DND-41 (cell line): Measurements from ENCODE around the gene CAV3.

Experiments used
- ATAC-seq: fragments of 200-7000 bp; cut with Tn5 transposase; 3 replicates; pipeline ENCODE4 v1.9.1; 2021; ENCODE audit warnings: low read depth; ENCODE audit not compliant: insufficient read depth
- DNase-seq: peaks from one replicate; pipeline ENCODE4 v3.0.0-alpha.2; 2020
- H2AFZ ChIP-seq: 2 replicates; pipeline ENCODE4 v1.6.0; 2012; ENCODE audit warnings: low read depth, low read length
- H3K27ac ChIP-seq: 2 replicates; pipeline ENCODE4 v1.5.1; 2012; ENCODE audit warnings: low read length, inconsistent platforms
- H3K27me3 ChIP-seq: fragments of 200-600 bp; sonication (generic); 2 replicates; pipeline ENCODE4 v1.6.0; 2012; ENCODE audit warnings: low read length, mild to moderate bottlenecking, inconsistent platforms; ENCODE audit not compliant: insufficient read depth, poor library complexity
- H3K36me3 ChIP-seq: 2 replicates; pipeline ENCODE4 v1.5.1; 2012; ENCODE audit warnings: low read length, inconsistent platforms; ENCODE audit not compliant: insufficient read depth
- H3K4me1 ChIP-seq: 2 replicates; pipeline ENCODE4 v1.5.1; 2012; ENCODE audit warnings: mild to moderate bottlenecking, low read length; ENCODE audit not compliant: insufficient read depth
- H3K4me2 ChIP-seq: 2 replicates; pipeline ENCODE4 v1.6.0; 2012; ENCODE audit warnings: mild to moderate bottlenecking, moderate library complexity, low read length, inconsistent platforms; ENCODE audit not compliant: insufficient read depth
- H3K4me3 ChIP-seq, 2 experiments: fragments of 200-600 bp in 1 of 2; shearing (Covaris generic) in 1 of 2; 2 replicates each; pipeline ENCODE4 v1.5.1; 2012 to 2016; ENCODE audit warnings: inconsistent platforms in 2 of 2, low read length in 2 of 2, mild to moderate bottlenecking in 2 of 2, low read depth in 1 of 2, moderate library complexity in 1 of 2
- H3K79me2 ChIP-seq: 2 replicates; pipeline ENCODE4 v1.6.0; 2012; ENCODE audit warnings: low read length, inconsistent platforms; ENCODE audit not compliant: insufficient read depth
- H3K9ac ChIP-seq: 2 replicates; pipeline ENCODE4 v1.6.0; 2012; ENCODE audit warnings: low read depth, mild to moderate bottlenecking, inconsistent platforms, low read length, moderate library complexity
- H3K9me3 ChIP-seq: 2 replicates; pipeline ENCODE4 v1.5.1; 2012; ENCODE audit warnings: low read length, moderate library complexity, mild to moderate bottlenecking, inconsistent platforms; ENCODE audit not compliant: insufficient read depth, severe bottlenecking
- H4K20me1 ChIP-seq: 2 replicates; pipeline ENCODE4 v1.6.0; 2012; ENCODE audit warnings: low read length; ENCODE audit not compliant: insufficient read depth
- EZH2 ChIP-seq: IDR thresholded peaks from 3 replicates; pipeline ENCODE4 v1.6.1; 2012; ENCODE audit warnings: borderline replicate concordance, low read depth, mild to moderate bottlenecking, moderate library complexity, low read length, inconsistent platforms; ENCODE audit not compliant: severe bottlenecking
- TF ChIP-seq, protein P1 (sequence below): IDR thresholded peaks from 2 replicates; pipeline ENCODE4 v1.5.1; 2012; ENCODE audit warnings: borderline replicate concordance, low read length, moderate library complexity, mild to moderate bottlenecking; ENCODE audit not compliant: poor library complexity, severe bottlenecking; ENCODE audit errors: extremely low read depth

CAV3 gene

DNA sequence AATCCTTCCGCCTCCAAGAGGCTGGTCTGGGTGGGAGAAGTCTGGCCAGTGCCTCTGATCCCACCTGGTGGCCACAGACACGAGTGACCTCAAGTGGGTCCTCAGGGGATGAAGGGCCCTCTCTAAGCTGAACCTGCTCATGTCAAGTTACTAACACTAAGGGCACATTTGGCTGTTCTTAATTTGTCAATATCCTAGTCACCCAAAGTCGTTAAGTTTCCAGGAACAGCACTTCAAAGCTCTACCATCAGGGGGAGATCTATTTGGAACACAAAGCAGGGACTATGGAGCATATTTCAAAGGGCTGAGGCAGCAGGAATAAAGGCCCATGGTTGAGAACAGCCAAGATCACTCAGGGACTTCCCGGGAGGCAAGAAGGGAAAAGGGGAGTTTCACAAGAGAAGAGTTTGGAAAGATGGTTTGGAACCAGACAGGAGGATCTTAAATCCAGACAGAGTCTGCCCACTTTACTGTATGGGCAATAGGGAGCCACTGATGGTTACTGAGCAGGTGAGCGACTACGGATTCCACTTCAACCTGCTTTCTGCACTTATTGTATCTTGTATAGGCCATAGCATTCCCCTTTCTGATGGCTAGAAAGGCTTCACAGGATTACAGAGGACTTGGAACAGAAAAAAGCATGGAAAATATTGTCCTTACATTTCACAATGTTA lies 22.1 kb downstream of the CAV3 start:
- Histone ChIP-seq H3K4me3 (no peak overlapping the region), H3K27ac (no peak overlapping the region), H4K20me1 (no peaks in the 10 kb centered on the region), H3K27me3 (no peaks in the 10 kb centered on the region), H3K4me1 (no peaks in the 10 kb centered on the region), H3K36me3 (peaks cover 6% of the 10 kb centered on the region), H3K4me2 (no peak overlapping the region), H3K9me3 (no peaks in the 10 kb centered on the region), H2AFZ (no peak overlapping the region), H3K9ac (no peak overlapping the region), H3K79me2 (no peaks in the 10 kb centered on the region)
- no peak for DNase-seq
- TF ChIP-seq, protein P1, sequence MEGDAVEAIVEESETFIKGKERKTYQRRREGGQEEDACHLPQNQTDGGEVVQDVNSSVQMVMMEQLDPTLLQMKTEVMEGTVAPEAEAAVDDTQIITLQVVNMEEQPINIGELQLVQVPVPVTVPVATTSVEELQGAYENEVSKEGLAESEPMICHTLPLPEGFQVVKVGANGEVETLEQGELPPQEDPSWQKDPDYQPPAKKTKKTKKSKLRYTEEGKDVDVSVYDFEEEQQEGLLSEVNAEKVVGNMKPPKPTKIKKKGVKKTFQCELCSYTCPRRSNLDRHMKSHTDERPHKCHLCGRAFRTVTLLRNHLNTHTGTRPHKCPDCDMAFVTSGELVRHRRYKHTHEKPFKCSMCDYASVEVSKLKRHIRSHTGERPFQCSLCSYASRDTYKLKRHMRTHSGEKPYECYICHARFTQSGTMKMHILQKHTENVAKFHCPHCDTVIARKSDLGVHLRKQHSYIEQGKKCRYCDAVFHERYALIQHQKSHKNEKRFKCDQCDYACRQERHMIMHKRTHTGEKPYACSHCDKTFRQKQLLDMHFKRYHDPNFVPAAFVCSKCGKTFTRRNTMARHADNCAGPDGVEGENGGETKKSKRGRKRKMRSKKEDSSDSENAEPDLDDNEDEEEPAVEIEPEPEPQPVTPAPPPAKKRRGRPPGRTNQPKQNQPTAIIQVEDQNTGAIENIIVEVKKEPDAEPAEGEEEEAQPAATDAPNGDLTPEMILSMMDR = peak; percentile 22
- no peak for TF ChIP-seq EZH2
- no peak for ATAC-seq

DNA sequence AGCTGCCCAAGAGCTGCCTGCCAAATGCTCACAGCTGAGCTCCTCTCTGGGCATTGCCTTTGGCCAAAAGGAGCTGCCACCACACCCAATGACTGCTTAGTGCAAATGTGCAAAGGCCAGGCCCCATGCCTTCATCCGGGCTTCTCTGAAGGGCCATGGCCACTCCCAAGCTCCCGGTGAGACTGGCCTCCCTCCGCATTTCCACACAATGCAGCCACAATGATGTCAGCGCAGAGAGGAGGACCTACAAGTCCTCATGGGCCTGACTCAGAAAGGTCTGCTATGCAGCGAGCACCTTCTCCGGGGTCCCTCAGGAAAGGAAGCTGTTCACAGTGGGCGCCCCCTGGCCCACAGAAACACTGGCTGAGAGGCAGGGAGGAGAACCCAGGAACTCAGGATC lies 23.1 kb downstream of the CAV3 start:
- TF ChIP-seq, protein P1 = no peak
- no peak for TF ChIP-seq EZH2
- no peak overlapping the region for H3K4me2 ChIP-seq
- H3K27ac ChIP-seq = no peak overlapping the region
- H2AFZ ChIP-seq = no peak overlapping the region
- H3K79me2 ChIP-seq = no peaks in the 10 kb centered on the region
- H3K4me3 ChIP-seq = no peak overlapping the region
- H3K9me3 ChIP-seq = no peaks in the 10 kb centered on the region
- ATAC-seq = no peak
- no peaks in the 10 kb centered on the region for H3K4me1 ChIP-seq
- H3K36me3 ChIP-seq = peaks cover 6% of the 10 kb centered on the region
- DNase-seq = no peak
- H3K9ac ChIP-seq = no peak overlapping the region
- H3K27me3 ChIP-seq = no peaks in the 10 kb centered on the region
- no peaks in the 10 kb centered on the region for H4K20me1 ChIP-seq

DNA sequence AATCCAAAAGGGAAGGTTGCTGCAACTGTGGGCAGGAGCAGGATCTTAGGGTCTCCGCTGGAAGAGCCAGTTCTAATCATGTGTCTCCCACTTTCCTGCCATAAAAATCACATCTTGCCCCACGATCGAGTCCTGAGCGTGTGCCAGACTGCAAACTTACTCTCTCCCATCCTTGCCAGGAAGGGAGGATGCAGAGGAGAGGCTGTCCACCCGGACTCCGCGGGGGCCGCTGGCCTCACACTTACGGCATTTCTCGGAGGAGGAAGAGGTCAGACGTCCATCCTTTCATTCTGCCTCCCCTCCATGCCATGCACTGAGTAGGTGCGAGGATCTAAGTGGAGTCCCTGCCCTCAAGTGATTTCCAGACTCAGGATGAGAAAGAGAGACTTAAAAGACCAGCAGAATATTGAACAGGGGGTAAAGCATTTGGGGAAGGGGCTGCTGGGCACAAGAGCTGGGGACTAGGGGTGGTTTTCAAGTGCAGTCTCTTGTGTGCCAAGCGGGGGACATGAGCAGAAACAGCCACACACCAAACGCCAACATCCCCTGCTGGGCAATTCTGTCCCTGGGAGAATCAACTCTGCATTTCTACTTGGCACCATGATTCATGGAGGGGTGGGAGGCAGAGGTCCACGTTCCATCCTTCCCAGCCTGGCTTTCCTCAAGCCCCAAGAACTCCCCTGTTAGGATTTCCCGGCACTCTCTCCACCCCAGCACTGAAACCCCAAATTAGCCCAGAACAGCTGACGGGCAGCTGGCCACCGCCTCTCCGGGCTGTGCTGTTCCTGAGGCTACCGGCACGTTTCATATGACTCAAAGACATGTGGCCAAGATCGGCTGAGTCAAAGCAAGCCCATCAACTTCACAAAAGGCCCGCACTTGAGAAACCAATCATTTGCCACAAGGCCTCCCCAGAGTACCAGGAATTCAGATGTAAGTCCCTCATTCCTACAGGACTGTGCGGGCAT lies 24.2 kb downstream of the CAV3 start:
- ATAC-seq = no peak
- H3K9ac ChIP-seq = no peak overlapping the region
- no peaks in the 10 kb centered on the region for H3K79me2 ChIP-seq
- H2AFZ ChIP-seq = no peak overlapping the region
- no peak for TF ChIP-seq EZH2
- TF ChIP-seq, protein P1 = no peak
- H3K27ac ChIP-seq = no peak overlapping the region
- H3K4me2 ChIP-seq = no peak overlapping the region
- H3K4me3 ChIP-seq = no peak overlapping the region
- H3K4me1 ChIP-seq = no peaks in the 10 kb centered on the region
- H3K36me3 ChIP-seq = peaks cover 1% of the 10 kb centered on the region; the same call in 1 of the 2 replicates
- no peaks in the 10 kb centered on the region for H3K9me3 ChIP-seq
- H4K20me1 ChIP-seq = no peaks in the 10 kb centered on the region
- no peak for DNase-seq
- H3K27me3 ChIP-seq = no peaks in the 10 kb centered on the region
